Activated CD4-positive, alpha-beta T cell treated with anti-CD3 and anti-CD28 coated beads, Interleukin-2, amount 50 U/mL, for 16 hours (primary cell): ENCODE data around the gene GAP43.

Experiments
- DNase-seq: peaks from one replicate; pipeline ENCODE4 v3.0.0-alpha.2; 2020

GAP43 gene

GRCh38 chr3:115663414-115663813 is 40.1 kb downstream of the GAP43 start:
- no peak for DNase-seq

- DNase-seq = no peak
Observed at GRCh38 chr3:115666081-115666480, 42.8 kb downstream of the GAP43 start.

- peak; percentile 62 for DNase-seq
Observed at GRCh38 chr3:115666920-115667737, 43.8 kb downstream of the GAP43 start.

GRCh38 chr3:115667738-115668065 is 44.4 kb downstream of the GAP43 start:
- no peak for DNase-seq

- DNase-seq = no peak
Observed at GRCh38 chr3:115670911-115671310, 47.6 kb downstream of the GAP43 start.

- no peak for DNase-seq
Observed at GRCh38 chr3:115671761-115672455, 48.6 kb downstream of the GAP43 start.

GRCh38 chr3:115673881-115674280 is 50.6 kb downstream of the GAP43 start:
- no peak for DNase-seq

GRCh38 chr3:115676336-115676735 is 53.0 kb downstream of the GAP43 start:
- no peak for DNase-seq

- DNase-seq = no peak
Observed at GRCh38 chr3:115680803-115681345, 57.6 kb downstream of the GAP43 start.

- no peak for DNase-seq
Observed at GRCh38 chr3:115681736-115682135, 58.4 kb downstream of the GAP43 start.

GRCh38 chr3:115683305-115683704 is 60.0 kb downstream of the GAP43 start:
- DNase-seq = no peak

- no peak for DNase-seq
Observed at GRCh38 chr3:115683773-115684172, 60.5 kb downstream of the GAP43 start.

GRCh38 chr3:115685097-115685496 is 61.8 kb downstream of the GAP43 start:
- DNase-seq = peak; percentile 30

GRCh38 chr3:115687721-115688120 is 64.4 kb downstream of the GAP43 start:
- no peak for DNase-seq

GRCh38 chr3:115688418-115688817 is 65.1 kb downstream of the GAP43 start:
- no peak for DNase-seq

GRCh38 chr3:115689928-115690327 is 66.6 kb downstream of the GAP43 start:
- no peak for DNase-seq

GRCh38 chr3:115691964-115692363 is 68.7 kb downstream of the GAP43 start:
- no peak for DNase-seq

GRCh38 chr3:115692887-115693524 is 69.7 kb downstream of the GAP43 start:
- DNase-seq = peak; percentile 75

GRCh38 chr3:115693868-115694267 is 70.6 kb downstream of the GAP43 start:
- no peak for DNase-seq

GRCh38 chr3:115695090-115695489 is 71.8 kb downstream of the GAP43 start:
- DNase-seq = no peak

- DNase-seq = no peak
Observed at GRCh38 chr3:115697263-115698053, 74.1 kb downstream of the GAP43 start.

GRCh38 chr3:115698851-115699591 is 75.7 kb downstream of the GAP43 start:
- no peak for DNase-seq
